Stimulated activated CD4-positive, alpha-beta T cell treated with anti-CD3 and anti-CD28 coated beads, Interleukin-1b, Interleukin-23, amount 100 ng/mL, for 1 hour (primary cell): ENCODE results near the gene SSC4D.

Experiments used
- DNase-seq, 2 donors: peaks; one replicate each; pipeline ENCODE4 v3.0.0-alpha.2; 2020; ENCODE audit warnings: low read depth in 2 of 2

Gene SSC4D

GRCh38 chr7:76354516-76354915 lies 55.0 kb downstream of the SSC4D start:
- DNase-seq = no peak

GRCh38 chr7:76353744-76354143 lies 55.8 kb downstream of the SSC4D start:
- DNase-seq = no peak

GRCh38 chr7:76352193-76352592 lies 57.3 kb downstream of the SSC4D start:
- DNase-seq = no peak

GRCh38 chr7:76351372-76351771 lies 58.1 kb downstream of the SSC4D start:
- no peak for DNase-seq

- no peak for DNase-seq
These were observed 60.1 kb downstream of the SSC4D start for GRCh38 chr7:76349313-76349885.

GRCh38 chr7:76347710-76348109 lies 61.8 kb downstream of the SSC4D start:
- no peak for DNase-seq

GRCh38 chr7:76346778-76347177 lies 62.7 kb downstream of the SSC4D start:
- DNase-seq = no peak

GRCh38 chr7:76346097-76346496 lies 63.4 kb downstream of the SSC4D start:
- no peak for DNase-seq

GRCh38 chr7:76343931-76344321 lies 65.6 kb downstream of the SSC4D start:
- no peak for DNase-seq

- DNase-seq = no peak
These were observed 66.1 kb downstream of the SSC4D start for GRCh38 chr7:76343294-76343930.

GRCh38 chr7:76342222-76342621 lies 67.3 kb downstream of the SSC4D start:
- no peak for DNase-seq

- no peak for DNase-seq
These were observed 68.8 kb downstream of the SSC4D start for GRCh38 chr7:76340617-76341131.
